ENCODE results near the gene PARVB.

PARVB gene

DNA sequence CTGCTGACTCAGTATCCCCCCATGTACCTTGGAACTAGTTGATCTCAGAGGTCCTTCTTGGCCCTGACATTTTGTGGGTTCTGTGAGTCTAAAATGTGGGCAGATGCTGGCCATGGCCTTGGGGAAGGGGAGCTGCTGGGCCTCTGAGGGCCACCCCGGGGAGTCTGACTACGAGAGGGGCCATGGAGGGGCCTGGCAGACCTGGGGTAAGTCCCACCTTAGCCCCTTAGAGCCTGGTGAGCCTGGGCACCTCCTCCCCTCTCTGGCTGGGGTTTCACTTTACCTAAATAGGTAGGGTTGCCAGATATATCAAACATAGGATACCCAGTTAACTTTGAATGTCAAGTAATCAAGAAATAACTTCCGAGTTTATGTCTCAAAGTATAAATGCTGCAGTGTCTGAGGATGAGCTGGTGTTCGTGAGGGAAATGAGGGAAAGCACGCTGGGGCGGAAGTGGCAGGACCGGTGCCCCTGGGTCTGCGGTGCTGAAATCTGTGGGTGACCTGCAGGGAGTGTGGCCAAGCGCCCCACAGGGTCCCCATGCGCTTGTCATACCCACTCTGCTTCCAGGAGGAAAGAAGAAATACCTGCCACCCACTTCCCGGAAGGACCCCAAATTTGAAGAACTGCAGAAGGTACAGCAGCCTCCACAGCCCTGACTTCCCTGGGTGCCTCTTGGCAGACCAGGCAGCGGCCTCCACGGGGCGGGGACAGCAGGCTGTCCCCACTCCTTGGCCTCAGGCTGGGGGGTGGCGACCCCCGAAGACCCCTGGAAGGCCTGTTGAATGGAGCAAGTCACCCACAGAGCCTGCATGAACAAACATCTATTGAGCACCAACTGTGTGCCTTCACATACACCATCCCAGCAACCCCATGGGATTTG, 161.4 kb downstream of the PARVB start:
- no peak overlapping the region for H2AFZ ChIP-seq (ENCODE audit: low read length)
- no CpG with 5 or more reads among the region's 16 CpGs for WGBS, 2 donors (ENCODE audit: extremely low coverage in 2 of 2, insufficient read length in 2 of 2, insufficient replicate concordance in 1 of 2)
- H2AK5ac ChIP-seq (ENCODE audit: low read depth, low read length), result peak overlapping the region; percentile 31
- no peak overlapping the region for H2BK12ac ChIP-seq (ENCODE audit: low read length)
- peak overlapping the region; percentile 4 for H3K14ac ChIP-seq (ENCODE audit: low read length)
- H4K91ac ChIP-seq (ENCODE audit: low read depth, low read length, poor library complexity), result no peak overlapping the region
- no peak overlapping the region for H3K27ac ChIP-seq (replicated peaks; ENCODE audit: low read length)
- H4K8ac ChIP-seq (ENCODE audit: low read depth, low read length), result no peak overlapping the region
- H3K18ac ChIP-seq (ENCODE audit: low read length), result peak overlapping the region; percentile 48
- H2BK120ac ChIP-seq (ENCODE audit: low read depth, low read length), result no peak overlapping the region
- peaks cover 0 to 7% (median 0%) of the 10 kb centered on the region in 3 experiments for H3K27me3 ChIP-seq (ENCODE audit: control insufficient read depth in 3 of 3, insufficient read depth in 3 of 3, low read depth in 1 of 3, low read length in 3 of 3)
- H2BK5ac ChIP-seq (ENCODE audit: low read length), result no peak overlapping the region
- H2BK15ac ChIP-seq (ENCODE audit: low read length), result peak overlapping the region; percentile 94
- no peak overlapping the region for H3K9ac ChIP-seq (ENCODE audit: low read depth, low read length, poor library complexity)
- H3K4me3 ChIP-seq (ENCODE audit: low read length in 2 of 2), result no peak overlapping the region
- H3K4me1 ChIP-seq (ENCODE audit: control insufficient read depth in 2 of 2, insufficient read depth in 1 of 2, low read depth in 1 of 2, low read length in 2 of 2), result peaks cover 3% of the 10 kb centered on the region in 2 donors
- no peaks in the 10 kb centered on the region for H3K36me3 ChIP-seq (replicated peaks in 1 of 2; ENCODE audit: control insufficient read depth in 2 of 2, insufficient read depth in 2 of 2, low read length in 2 of 2)
- no peak overlapping the region for H3K4ac ChIP-seq (ENCODE audit: low read length)
- no peak for DNase-seq (ENCODE audit: low spot score)
- H3K79me1 ChIP-seq (ENCODE audit: low read depth, low read length), result no peaks in the 10 kb centered on the region
- no peak overlapping the region for H3K4me2 ChIP-seq (ENCODE audit: insufficient read depth, low read length, poor library complexity, severe bottlenecking)
- H3K9me3 ChIP-seq (replicated peaks in 1 of 2; ENCODE audit: control insufficient read depth in 2 of 2, insufficient read depth in 1 of 2, low read depth in 1 of 2, low read length in 2 of 2), result no peaks in the 10 kb centered on the region
- peak overlapping the region; percentile 46 for H3K23ac ChIP-seq (ENCODE audit: low read depth, low read length, poor library complexity)

DNA sequence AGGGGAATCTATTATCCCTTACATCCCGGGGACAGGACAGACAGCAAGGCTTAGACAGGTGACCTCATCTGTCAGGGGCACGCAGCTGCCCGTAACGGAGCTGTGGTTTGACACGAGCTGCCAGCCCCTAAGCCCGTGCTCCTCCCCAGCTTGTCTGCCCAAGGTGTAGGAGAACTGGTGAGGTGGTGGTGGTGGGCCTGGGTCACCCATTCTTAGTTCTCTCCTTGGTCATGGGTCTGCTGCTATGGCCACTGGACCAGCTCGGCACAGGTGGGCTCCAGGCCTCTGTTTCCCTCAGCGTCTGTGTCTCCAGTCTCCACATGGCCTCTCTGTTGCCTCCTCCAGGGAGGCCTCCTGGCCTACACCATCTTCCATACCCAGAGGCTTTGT, 162.0 kb downstream of the PARVB start:
- WGBS, 2 donors (ENCODE audit: extremely low coverage in 2 of 2, insufficient read length in 2 of 2, insufficient replicate concordance in 1 of 2), result no CpG with 5 or more reads among the region's 8 CpGs
- no peak overlapping the region for H3K23ac ChIP-seq (ENCODE audit: low read depth, low read length, poor library complexity)
- H3K27ac ChIP-seq (replicated peaks; ENCODE audit: low read length), result no peak overlapping the region
- H3K36me3 ChIP-seq (replicated peaks in 1 of 2; ENCODE audit: control insufficient read depth in 2 of 2, insufficient read depth in 2 of 2, low read length in 2 of 2), result no peaks in the 10 kb centered on the region
- no peak overlapping the region for H4K91ac ChIP-seq (ENCODE audit: low read depth, low read length, poor library complexity)
- no peak overlapping the region for H3K4me2 ChIP-seq (ENCODE audit: insufficient read depth, low read length, poor library complexity, severe bottlenecking)
- H2BK5ac ChIP-seq (ENCODE audit: low read length), result peak overlapping the region; percentile 11
- no peaks in the 10 kb centered on the region for H3K9me3 ChIP-seq (replicated peaks in 1 of 2; ENCODE audit: control insufficient read depth in 2 of 2, insufficient read depth in 1 of 2, low read depth in 1 of 2, low read length in 2 of 2)
- H2BK120ac ChIP-seq (ENCODE audit: low read depth, low read length), result no peak overlapping the region
- H3K4me1 ChIP-seq (ENCODE audit: control insufficient read depth in 2 of 2, insufficient read depth in 1 of 2, low read depth in 1 of 2, low read length in 2 of 2), result peaks cover 4% of the 10 kb centered on the region in 2 donors
- H3K4ac ChIP-seq (ENCODE audit: low read length), result no peak overlapping the region
- no peak overlapping the region for H4K8ac ChIP-seq (ENCODE audit: low read depth, low read length)
- no peak overlapping the region for H3K9ac ChIP-seq (ENCODE audit: low read depth, low read length, poor library complexity)
- no peaks in the 10 kb centered on the region for H3K79me1 ChIP-seq (ENCODE audit: low read depth, low read length)
- no peak for DNase-seq (ENCODE audit: low spot score)
- peak overlapping the region; percentile 94 for H2BK15ac ChIP-seq (ENCODE audit: low read length)
- H2AFZ ChIP-seq (ENCODE audit: low read length), result no peak overlapping the region
- peak overlapping the region; percentile 91 for H2AK5ac ChIP-seq (ENCODE audit: low read depth, low read length)
- H3K4me3 ChIP-seq (ENCODE audit: low read length in 2 of 2), result peak overlapping the region in 1 of 2 donors; percentile 41
- no peak overlapping the region for H2BK12ac ChIP-seq (ENCODE audit: low read length)
- peak overlapping the region; percentile 65 for H3K18ac ChIP-seq (ENCODE audit: low read length)
- H3K27me3 ChIP-seq (ENCODE audit: control insufficient read depth in 3 of 3, insufficient read depth in 3 of 3, low read depth in 1 of 3, low read length in 3 of 3), result peaks cover 0 to 7% (median 0%) of the 10 kb centered on the region in 3 experiments
- H3K14ac ChIP-seq (ENCODE audit: low read length), result no peak overlapping the region

DNA sequence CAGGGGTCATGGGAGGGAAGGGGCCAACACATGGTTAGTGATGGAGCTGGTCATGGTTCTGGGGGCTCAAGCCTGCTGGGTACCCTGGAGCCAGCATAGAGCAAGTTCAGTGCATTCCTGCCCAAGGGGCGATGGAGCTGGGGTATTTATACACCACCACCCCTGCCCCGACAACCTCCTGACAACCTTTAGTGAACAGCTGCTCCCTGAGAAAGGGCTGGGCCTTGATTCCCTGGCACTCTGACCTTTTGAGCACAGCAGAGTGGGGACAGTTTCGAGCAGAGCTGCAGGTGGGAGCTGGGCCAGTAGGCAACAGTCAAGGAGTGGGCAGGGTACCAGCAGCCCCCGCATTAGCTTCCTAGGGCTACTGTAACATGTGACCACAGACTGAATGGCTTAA, 162.6 kb downstream of the PARVB start:
- Histone ChIP-seq H2BK12ac (ENCODE audit: low read length) (no peak overlapping the region), H4K8ac (ENCODE audit: low read depth, low read length) (no peak overlapping the region), H3K14ac (ENCODE audit: low read length) (no peak overlapping the region), H3K4me3 (ENCODE audit: low read length in 2 of 2) (peak overlapping the region in 1 of 2 donors; percentile 41), H2AFZ (ENCODE audit: low read length) (no peak overlapping the region), H2BK15ac (ENCODE audit: low read length) (no peak overlapping the region), H3K18ac (ENCODE audit: low read length) (peak overlapping the region; percentile 63), H3K27me3 (ENCODE audit: control insufficient read depth in 3 of 3, insufficient read depth in 3 of 3, low read depth in 1 of 3, low read length in 3 of 3) (peaks cover 0 to 7% (median 0%) of the 10 kb centered on the region in 3 experiments), H3K23ac (ENCODE audit: low read depth, low read length, poor library complexity) (no peak overlapping the region), H2AK5ac (ENCODE audit: low read depth, low read length) (peak overlapping the region; percentile 30), H3K9ac (ENCODE audit: low read depth, low read length, poor library complexity) (no peak overlapping the region), H3K4me2 (ENCODE audit: insufficient read depth, low read length, poor library complexity, severe bottlenecking) (no peak overlapping the region), H2BK5ac (ENCODE audit: low read length) (peak overlapping the region; percentile 11), H2BK120ac (ENCODE audit: low read depth, low read length) (no peak overlapping the region), H3K9me3 (replicated peaks in 1 of 2; ENCODE audit: control insufficient read depth in 2 of 2, insufficient read depth in 1 of 2, low read depth in 1 of 2, low read length in 2 of 2) (no peaks in the 10 kb centered on the region), H3K27ac (replicated peaks; ENCODE audit: low read length) (no peak overlapping the region), H3K4ac (ENCODE audit: low read length) (no peak overlapping the region), H3K79me1 (ENCODE audit: low read depth, low read length) (no peaks in the 10 kb centered on the region), H4K91ac (ENCODE audit: low read depth, low read length, poor library complexity) (no peak overlapping the region), H3K4me1 (ENCODE audit: control insufficient read depth in 2 of 2, insufficient read depth in 1 of 2, low read depth in 1 of 2, low read length in 2 of 2) (peaks cover 4% of the 10 kb centered on the region in 2 donors), H3K36me3 (replicated peaks in 1 of 2; ENCODE audit: control insufficient read depth in 2 of 2, insufficient read depth in 2 of 2, low read length in 2 of 2) (no peaks in the 10 kb centered on the region)
- no CpG with 5 or more reads among the region's 4 CpGs for WGBS, 2 donors (ENCODE audit: extremely low coverage in 2 of 2, insufficient read length in 2 of 2, insufficient replicate concordance in 1 of 2)
- DNase-seq (ENCODE audit: low spot score), result no peak

DNA sequence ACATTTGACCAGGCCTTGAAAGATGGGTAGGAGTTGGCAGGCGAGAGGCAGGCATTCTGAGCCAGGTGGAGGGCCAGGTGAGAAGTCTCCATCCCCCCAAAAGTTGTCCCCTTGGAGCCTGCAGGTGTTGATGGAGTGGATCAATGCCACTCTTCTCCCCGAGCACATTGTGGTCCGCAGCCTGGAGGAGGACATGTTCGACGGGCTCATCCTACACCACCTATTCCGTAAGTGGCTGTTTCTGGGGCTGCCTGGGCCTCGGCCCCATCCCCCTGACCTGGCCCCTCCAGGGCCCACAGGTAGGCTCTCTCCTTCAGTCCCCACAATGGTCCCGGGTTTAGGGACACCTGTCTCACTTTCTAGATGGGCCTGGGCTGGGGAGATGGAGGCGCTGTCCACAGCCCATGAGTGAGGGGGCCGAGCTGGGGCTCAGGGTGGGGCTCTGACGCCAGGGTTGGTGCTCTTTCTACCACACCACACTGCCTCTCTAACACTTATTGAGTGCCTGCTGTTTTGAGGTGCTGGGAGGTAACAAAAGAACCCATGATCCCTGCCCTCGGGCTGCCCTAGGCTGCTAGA, 163.6 kb downstream of the PARVB start:
- H3K36me3 ChIP-seq (replicated peaks in 1 of 2; ENCODE audit: control insufficient read depth in 2 of 2, insufficient read depth in 2 of 2, low read length in 2 of 2), result no peaks in the 10 kb centered on the region
- peak overlapping the region; percentile 16 for H2BK5ac ChIP-seq (ENCODE audit: low read length)
- no peak overlapping the region for H3K27ac ChIP-seq (replicated peaks; ENCODE audit: low read length)
- WGBS, 2 donors (ENCODE audit: extremely low coverage in 2 of 2, insufficient read length in 2 of 2, insufficient replicate concordance in 1 of 2), result no CpG with 5 or more reads among the region's 12 CpGs
- no peak overlapping the region for H3K4ac ChIP-seq (ENCODE audit: low read length)
- no peak overlapping the region for H3K4me2 ChIP-seq (ENCODE audit: insufficient read depth, low read length, poor library complexity, severe bottlenecking)
- H3K14ac ChIP-seq (ENCODE audit: low read length), result no peak overlapping the region
- no peak overlapping the region for H2BK15ac ChIP-seq (ENCODE audit: low read length)
- no peaks in the 10 kb centered on the region for H3K9me3 ChIP-seq (replicated peaks in 1 of 2; ENCODE audit: control insufficient read depth in 2 of 2, insufficient read depth in 1 of 2, low read depth in 1 of 2, low read length in 2 of 2)
- H4K91ac ChIP-seq (ENCODE audit: low read depth, low read length, poor library complexity), result no peak overlapping the region
- peaks cover 0 to 7% (median 0%) of the 10 kb centered on the region in 3 experiments for H3K27me3 ChIP-seq (ENCODE audit: control insufficient read depth in 3 of 3, insufficient read depth in 3 of 3, low read depth in 1 of 3, low read length in 3 of 3)
- no peak overlapping the region for H4K8ac ChIP-seq (ENCODE audit: low read depth, low read length)
- DNase-seq (ENCODE audit: low spot score), result no peak
- peaks cover 4% of the 10 kb centered on the region in 2 donors for H3K4me1 ChIP-seq (ENCODE audit: control insufficient read depth in 2 of 2, insufficient read depth in 1 of 2, low read depth in 1 of 2, low read length in 2 of 2)
- no peak overlapping the region for H3K9ac ChIP-seq (ENCODE audit: low read depth, low read length, poor library complexity)
- peak overlapping the region; percentile 72 for H3K18ac ChIP-seq (ENCODE audit: low read length)
- no peak overlapping the region for H3K23ac ChIP-seq (ENCODE audit: low read depth, low read length, poor library complexity)
- no peak overlapping the region for H3K4me3 ChIP-seq (ENCODE audit: low read length in 2 of 2)
- no peak overlapping the region for H2AFZ ChIP-seq (ENCODE audit: low read length)
- no peak overlapping the region for H2BK120ac ChIP-seq (ENCODE audit: low read depth, low read length)
- peak overlapping the region; percentile 91 for H2AK5ac ChIP-seq (ENCODE audit: low read depth, low read length)
- no peaks in the 10 kb centered on the region for H3K79me1 ChIP-seq (ENCODE audit: low read depth, low read length)
- peak overlapping the region; percentile 5 for H2BK12ac ChIP-seq (ENCODE audit: low read length)

Data from neuronal stem cell (in vitro differentiated cells).